Testis (tissue), 3 donors: ENCODE measurements around the gene ACSM5. TPM values are rescaled to one million over a fixed set of nuclear protein-coding genes. Genes with fewer than 3 reads are reported as not detected.

Experiments used
- DNase-seq: peaks from one replicate; pipeline ENCODE4 v3.0.0-alpha.2; 2019
- H3K27ac ChIP-seq, 2 donors: fragments of 200-600 bp; sonication (generic); one replicate each; pipeline ENCODE4 v1.5.1; 2019
- H3K27me3 ChIP-seq: fragments of 200-600 bp; sonication (generic); one replicate; pipeline ENCODE4 v1.5.1; 2019
- H3K36me3 ChIP-seq: fragments of 200-600 bp; sonication (generic); one replicate; pipeline ENCODE4 v1.5.1; 2017; ENCODE audit warnings: low read depth; ENCODE audit errors: missing control alignments
- H3K4me1 ChIP-seq: fragments of 200-600 bp; sonication (generic); one replicate; pipeline ENCODE4 v1.5.1; 2019
- H3K4me3 ChIP-seq, 2 donors: fragments of 200-600 bp; sonication (generic); one replicate each; pipeline ENCODE4 v1.5.1; 2017 to 2019
- H3K9me3 ChIP-seq: fragments of 200-600 bp; sonication (generic); one replicate; pipeline ENCODE4 v1.5.1; 2017
- CTCF ChIP-seq, 3 experiments: fragments of 450-650 bp in 2 of 3; fragments of 200-600 bp in 1 of 3; sonication (generic) in 1 of 3; IDR thresholded peaks; one replicate each; pipeline ENCODE4 v1.5.1; 2016 to 2019; ENCODE audit warnings: antibody characterized with exemption in 3 of 3, mild to moderate bottlenecking in 2 of 3, moderate library complexity in 1 of 3
- POLR2A ChIP-seq: fragments of 450-650 bp; IDR thresholded peaks from one replicate; pipeline ENCODE4 v1.6.1; 2017; ENCODE audit warnings: antibody characterized with exemption, mild to moderate bottlenecking, moderate library complexity
- WGBS, 2 donors: methylation state at CpG; one replicate each; pipeline ENCODE4 v1.1.5; 2018; 5-methylcytosine and 5-hydroxymethylcytosine counted together
- intact Hi-C: fragments of 100-400 bp; cut with DNase I; formaldehyde crosslinking; loops from one replicate; pipeline ENCODE4 v1.15.1; 2023; ENCODE audit warnings: low total_unique reads
- polyA plus RNA-seq: library from polyadenylated mRNA; stranded (reverse); fragments of 350-450 nt; fragmentation: Illumina TruSeq; extraction: RNeasy Lipid Tissue Mini Kit (QIAGEN cat#74804); gene quantifications from one replicate; pipeline ENCODE4 v1.2.3, GENCODE V29; 2014; ENCODE audit warnings: low read depth, low replicate concordance; ENCODE audit not compliant: insufficient read depth
- total RNA-seq, 2 donors: library from RNA; depleted of rRNA; stranded (reverse); fragments of >200 nt; gene quantifications; one replicate each; pipeline ENCODE4 v1.2.3, GENCODE V29; 2016

The ACSM5 gene
- total and polyA plus RNA-seq, 3 donors from 2014 or later, result 2.4 to 5.6 (median 5.3) TPM

DNA sequence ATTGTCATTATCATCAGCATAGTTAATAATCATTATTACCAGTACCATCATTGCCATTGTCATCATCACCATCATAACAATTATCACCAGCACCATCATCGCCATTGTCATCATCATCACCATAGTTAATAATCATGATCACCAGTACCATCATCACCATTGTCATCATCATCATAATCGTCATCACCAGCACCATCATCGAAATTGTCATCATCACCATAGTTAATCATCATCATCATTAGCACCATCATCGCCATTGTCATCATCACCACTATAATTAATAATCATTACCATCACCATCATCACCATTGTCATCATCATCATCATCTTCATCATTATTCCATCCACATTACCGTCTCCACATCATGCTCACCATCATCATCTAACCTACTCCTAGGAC, 18.3 kb upstream of the ACSM5 start:
- intact Hi-C loops, result no loop called here

GRCh38 chr16:20393801-20394577, 15.3 kb upstream of the ACSM5 start:
- Histone ChIP-seq H3K4me1 (peaks cover 6% of the 10 kb centered on the region), H3K27ac (no peak overlapping the region), H3K36me3 (no peaks in the 10 kb centered on the region), H3K4me3 (no peak overlapping the region), H3K27me3 (no peaks in the 10 kb centered on the region), H3K9me3 (no peaks in the 10 kb centered on the region)
- TF ChIP-seq POLR2A, result no peak
- TF ChIP-seq CTCF (IDR thresholded peaks at IDR 0.05), result no peak
- intact Hi-C loops, result no loop called here
- DNase-seq, result no peak
- WGBS, 2 donors, result 59% methylated on average over 2 of the region's 2 CpGs

More for the DNA sequence above, 18.3 kb upstream of the ACSM5 start:
- 93 to 94% methylated on average over 5 of the region's 5 CpGs for WGBS, 2 donors
- no peak for TF ChIP-seq CTCF (IDR thresholded peaks at IDR 0.05)
- TF ChIP-seq POLR2A, result no peak
- no peak overlapping the region for H3K4me3 ChIP-seq
- no peaks in the 10 kb centered on the region for H3K9me3 ChIP-seq
- H3K4me1 ChIP-seq, result peaks cover 9% of the 10 kb centered on the region
- H3K27ac ChIP-seq, result no peak overlapping the region
- H3K36me3 ChIP-seq, result no peaks in the 10 kb centered on the region
- no peaks in the 10 kb centered on the region for H3K27me3 ChIP-seq
- no peak for DNase-seq

DNA sequence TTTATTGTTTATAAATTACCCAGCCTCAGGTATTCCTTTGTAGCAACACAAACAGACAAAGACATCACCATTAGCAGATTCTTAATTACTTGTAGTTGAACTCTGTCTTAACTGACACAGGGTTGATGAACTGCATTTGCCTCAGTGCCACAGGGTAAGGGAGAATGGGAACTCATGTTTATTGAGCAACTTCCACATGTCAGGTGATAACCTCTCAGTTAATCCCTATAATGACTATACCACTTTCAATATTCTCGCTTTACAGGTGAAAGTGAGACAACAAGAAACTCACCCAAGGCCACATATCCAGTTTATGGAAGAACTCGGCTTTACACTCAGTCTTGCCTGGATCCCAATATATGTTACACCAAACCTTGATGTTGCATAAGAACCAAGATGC, 13.4 kb upstream of the ACSM5 start:
- WGBS, 2 donors, result 62 to 91% methylated on average over 2 of the region's 2 CpGs
- Histone ChIP-seq H3K4me1 (peaks cover 6% of the 10 kb centered on the region), H3K36me3 (no peaks in the 10 kb centered on the region), H3K4me3 (no peak overlapping the region), H3K27me3 (no peaks in the 10 kb centered on the region), H3K27ac (no peak overlapping the region), H3K9me3 (no peaks in the 10 kb centered on the region)
- no peak for DNase-seq
- TF ChIP-seq CTCF (IDR thresholded peaks at IDR 0.05) (no peak), POLR2A (no peak)
- intact Hi-C loops, result no loop called here

DNA sequence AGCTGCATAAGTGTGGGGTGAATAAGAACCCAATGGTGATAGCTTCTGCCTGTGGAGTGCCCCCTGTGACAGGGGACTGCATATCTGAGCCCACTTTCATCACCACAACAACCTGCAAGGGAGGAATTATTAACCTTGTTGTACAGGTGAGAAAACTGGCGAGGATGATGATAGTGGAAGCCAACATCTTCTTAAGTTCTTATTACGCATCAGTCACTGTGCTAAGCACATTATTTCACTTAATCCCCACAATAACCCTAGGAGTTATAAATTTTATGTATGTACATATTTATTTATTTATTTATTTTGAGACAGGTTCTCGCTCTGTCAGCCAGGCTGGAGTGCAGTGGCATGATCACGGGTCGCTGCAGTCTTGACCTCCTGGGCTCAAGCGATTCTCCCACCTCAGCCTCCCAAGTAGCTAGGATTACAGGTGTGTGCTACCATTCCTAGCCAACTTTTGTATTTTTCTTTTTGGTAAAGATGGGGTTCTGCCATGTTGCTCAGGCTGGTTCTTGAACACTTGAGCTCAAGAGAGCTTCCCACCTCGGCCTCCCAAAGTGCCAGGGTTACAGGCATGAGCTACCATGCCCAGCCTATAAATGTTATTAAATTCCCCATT, 12.4 kb upstream of the ACSM5 start:
- no peak for TF ChIP-seq POLR2A
- no peak for TF ChIP-seq CTCF (IDR thresholded peaks at IDR 0.05)
- Histone ChIP-seq H3K36me3 (no peaks in the 10 kb centered on the region), H3K27me3 (no peaks in the 10 kb centered on the region), H3K27ac (no peak overlapping the region), H3K4me1 (peaks cover 6% of the 10 kb centered on the region), H3K4me3 (no peak overlapping the region), H3K9me3 (no peaks in the 10 kb centered on the region)
- WGBS, 2 donors, result 96 to 97% methylated on average over 7 of the region's 7 CpGs
- intact Hi-C loops, result no loop called here
- DNase-seq, result no peak
